ENCODE results near the gene MSH5. TPM values are rescaled to one million over a fixed set of nuclear protein-coding genes. Genes with fewer than 3 reads are reported as not detected.
"Not testable (repeated sequence)": the region's sequence is repeated elsewhere in the genome, so short reads cannot be mapped to it uniquely, and the experiment has no call there.

The MSH5 gene
- total RNA-seq, 4 donors from 2014 or later: 16.7 to 41.5 (median 22.1) TPM; not detected in 1

- Histone ChIP-seq H3K4me1 (no peaks in the 10 kb centered on the region), H3K27ac (peak overlapping the region in 1 of 2 donors; percentile 97), H3K27me3 (no peaks in the 10 kb centered on the region), H3K4me3 (no peak overlapping the region), H3K9me3 (no peaks in the 10 kb centered on the region), H3K36me3 (no peaks in the 10 kb centered on the region)
- intact Hi-C loops (cut with DNase I; ENCODE audit: low total_unique reads): loop anchor here (10.0 kb wide), 1 partner anchor 63 kb away; the partner anchor contains the start of gene CLIC1
- no peak for DNase-seq
- TF ChIP-seq CTCF (IDR thresholded peaks at IDR 0.05) (no peak), POLR2A (IDR thresholded peaks at IDR 0.05) (no peak)
These were observed 57.8 kb downstream of the MSH5 start for GRCh38 chr6:31797588-31797987.

DNA sequence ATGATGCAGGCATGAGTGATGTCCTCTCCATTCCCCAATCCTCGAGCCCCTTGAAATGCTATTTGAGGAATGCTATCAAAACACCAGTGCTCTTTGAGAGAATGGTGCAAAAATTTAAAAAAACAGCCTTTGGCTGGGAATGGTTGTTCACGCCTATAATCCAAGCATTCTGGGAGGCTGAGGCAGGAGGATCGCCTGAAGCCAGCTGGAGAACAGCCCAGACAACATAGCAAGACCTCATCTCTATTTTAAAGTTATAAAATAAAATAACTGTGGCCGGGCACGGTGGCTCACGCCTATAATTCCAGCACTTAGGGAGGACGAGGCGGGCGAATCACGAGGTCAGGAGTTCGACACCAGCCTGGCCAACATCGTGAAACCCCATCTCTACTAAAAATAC is 60.0 kb downstream of the MSH5 start:
- intact Hi-C loops (cut with DNase I; ENCODE audit: low total_unique reads): loop anchor here (10.0 kb wide), 1 partner anchor 65 kb away; the partner anchor contains the start of gene CLIC1
- no peaks in the 10 kb centered on the region for H3K4me1 ChIP-seq
- no peak for TF ChIP-seq POLR2A (IDR thresholded peaks at IDR 0.05)
- no peak for TF ChIP-seq CTCF (IDR thresholded peaks at IDR 0.05)
- no peaks in the 10 kb centered on the region for H3K36me3 ChIP-seq
- H3K27me3 ChIP-seq: no peaks in the 10 kb centered on the region
- no peak overlapping the region for H3K4me3 ChIP-seq
- no peaks in the 10 kb centered on the region for H3K9me3 ChIP-seq
- peak overlapping the region; percentile 22 to 49 for H3K27ac ChIP-seq
- DNase-seq: no peak

GRCh38 chr6:31801031-31801927 is 61.5 kb downstream of the MSH5 start:
- intact Hi-C loops (cut with DNase I; ENCODE audit: low total_unique reads); H3K4me1 ChIP-seq; H3K9me3 ChIP-seq; H3K4me3 ChIP-seq; H3K27ac ChIP-seq; DNase-seq; H3K36me3 ChIP-seq; H3K27me3 ChIP-seq: not testable (repeated sequence)

DNA sequence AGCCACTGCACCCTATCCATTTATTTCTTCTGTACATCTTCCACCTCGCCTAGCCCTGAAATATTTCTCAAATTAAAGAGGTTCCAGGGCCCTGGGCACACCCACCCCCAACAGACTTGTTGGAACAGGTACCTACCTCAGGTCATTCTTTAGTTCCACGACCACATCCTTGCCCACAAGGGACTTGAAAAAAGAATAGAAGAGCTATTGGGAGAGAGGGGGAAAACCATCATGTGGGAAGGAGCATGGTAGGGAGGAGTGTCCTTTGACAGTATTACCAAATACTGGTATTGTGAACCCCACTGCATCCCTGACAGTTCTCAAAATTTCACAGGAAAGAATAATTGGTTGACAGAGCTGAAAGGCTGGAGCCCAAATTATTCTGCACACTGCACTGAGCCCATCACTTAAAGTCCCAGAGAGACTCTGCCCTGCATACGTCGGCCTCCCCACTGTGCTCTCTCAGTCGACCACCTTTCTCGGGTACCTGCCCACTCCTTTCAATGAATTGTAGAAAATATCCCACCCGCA is 66.2 kb downstream of the MSH5 start:
- TF ChIP-seq CTCF (IDR thresholded peaks at IDR 0.05) (no peak), POLR2A (IDR thresholded peaks at IDR 0.05) (no peak)
- Histone ChIP-seq H3K9me3 (no peaks in the 10 kb centered on the region), H3K36me3 (no peaks in the 10 kb centered on the region), H3K27me3 (no peaks in the 10 kb centered on the region), H3K4me3 (peak overlapping the region; percentile 35 to 76), H3K27ac (peak overlapping the region; percentile 90 to 97), H3K4me1 (peaks cover 0 to 8% of the 10 kb centered on the region in 2 donors)
- DNase-seq: no peak
- intact Hi-C loops (cut with DNase I; ENCODE audit: low total_unique reads): no loop called here

- no peaks in the 10 kb centered on the region for H3K9me3 ChIP-seq
- TF ChIP-seq POLR2A (IDR thresholded peaks at IDR 0.05) (peak; percentile 92 to 99), CTCF (IDR thresholded peaks at IDR 0.05) (peak; percentile 3 to 41 (median 23))
- peaks cover 0 to 8% of the 10 kb centered on the region in 2 donors for H3K4me1 ChIP-seq
- peak; percentile 98 for DNase-seq
- H3K4me3 ChIP-seq: peak within 1 kb of the TSS; percentile 35 to 76
- H3K27ac ChIP-seq: peak within 1 kb of the TSS; percentile 90 to 97
- intact Hi-C loops (cut with DNase I; ENCODE audit: low total_unique reads): no loop called here
- no peaks in the 10 kb centered on the region for H3K27me3 ChIP-seq
- no peaks in the 10 kb centered on the region for H3K36me3 ChIP-seq
These were observed 66.9 kb downstream of the MSH5 start, which contains the start of gene LSM2 for GRCh38 chr6:31806470-31807272. LSM2 (minus strand) TSS chr6:31806966; CDS start chr6:31806757, 209 bp downstream.

DNA sequence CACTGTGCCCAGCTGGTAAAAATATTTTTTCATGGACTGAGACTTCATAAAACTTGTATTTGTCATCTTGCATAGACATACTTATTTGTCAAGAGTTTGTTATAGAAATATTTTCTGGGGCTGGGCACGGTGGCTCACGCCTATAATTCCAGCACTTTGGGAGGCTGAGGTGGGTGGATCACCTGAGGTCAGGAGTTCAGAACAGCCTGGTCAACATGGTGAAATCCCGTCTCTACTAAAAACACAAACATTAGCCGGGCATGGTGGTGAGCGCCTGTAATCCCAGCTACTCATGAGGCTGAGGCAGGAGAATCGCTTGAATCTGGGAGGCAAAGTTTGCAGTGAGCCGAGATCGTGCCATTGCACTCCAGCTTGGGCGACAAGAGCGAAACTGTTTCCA is 68.8 kb downstream of the MSH5 start:
- intact Hi-C loops (cut with DNase I; ENCODE audit: low total_unique reads); H3K4me3 ChIP-seq; H3K9me3 ChIP-seq; H3K4me1 ChIP-seq; H3K27me3 ChIP-seq; DNase-seq; H3K36me3 ChIP-seq; H3K27ac ChIP-seq: not testable (repeated sequence)
